Measurements from ENCODE around the gene SPG7.
A peak's percentile ranks its signal among the peaks of the same experiment; 100 is the strongest.

The SPG7 gene

GRCh38 chr16:89547291-89547690 is 39.1 kb downstream of the SPG7 start:
- DNase-seq (ENCODE audit: low read depth), result no peak

DNA sequence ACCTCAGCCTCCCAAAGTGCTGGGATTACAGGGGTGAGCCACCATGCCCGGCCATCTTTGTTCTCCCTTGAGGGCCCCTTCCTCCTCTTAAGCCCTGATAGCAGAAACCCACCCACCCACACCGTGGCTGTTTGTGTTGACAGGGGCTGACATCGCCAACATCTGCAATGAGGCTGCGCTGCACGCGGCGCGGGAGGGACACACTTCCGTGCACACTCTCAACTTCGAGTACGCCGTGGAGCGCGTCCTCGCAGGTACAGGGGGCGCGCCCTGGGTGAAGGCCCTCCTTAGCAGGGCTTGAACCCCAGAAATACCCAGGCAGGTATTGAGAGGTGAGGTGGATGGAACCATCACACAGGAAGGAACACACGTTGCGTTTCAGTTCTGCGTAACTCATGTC is 39.7 kb downstream of the SPG7 start:
- no peak for DNase-seq (ENCODE audit: low read depth)

GRCh38 chr16:89548344-89549006 is 40.3 kb downstream of the SPG7 start:
- DNase-seq (ENCODE audit: low read depth), result no peak

DNA sequence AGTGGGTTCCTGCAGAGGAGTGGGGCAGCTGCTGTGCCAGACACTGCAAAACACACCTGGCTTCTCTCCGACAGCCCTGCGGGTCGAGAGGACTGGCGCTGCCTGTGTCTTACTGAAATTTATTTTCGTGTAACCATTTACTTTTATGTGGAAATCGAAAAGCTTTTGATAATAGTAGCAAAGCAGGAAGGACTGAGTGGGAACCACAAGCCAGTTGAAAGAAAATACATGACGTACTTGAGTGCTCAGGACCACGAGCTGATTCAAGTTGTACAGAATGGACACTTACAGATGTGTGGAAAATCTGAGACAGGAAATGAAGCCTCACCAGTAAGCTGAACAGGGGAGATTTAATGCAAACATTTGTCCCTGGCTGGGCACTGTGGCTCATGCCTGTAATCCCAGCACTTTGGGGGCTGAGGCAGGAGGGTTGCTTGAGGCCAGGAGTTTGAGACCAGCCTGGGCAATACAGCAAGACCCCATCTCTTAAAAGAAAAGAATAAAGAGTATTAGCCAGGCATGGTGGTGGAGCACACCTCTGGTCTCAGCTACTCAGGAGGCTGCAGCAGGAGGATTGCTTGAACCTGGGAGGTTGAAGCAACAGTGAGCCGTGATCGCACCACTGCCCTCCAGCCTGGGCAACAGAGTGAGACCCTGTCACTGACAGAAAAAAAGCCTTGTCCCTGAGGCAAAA is 41.0 kb downstream of the SPG7 start:
- DNase-seq (ENCODE audit: low read depth), result no peak

DNA sequence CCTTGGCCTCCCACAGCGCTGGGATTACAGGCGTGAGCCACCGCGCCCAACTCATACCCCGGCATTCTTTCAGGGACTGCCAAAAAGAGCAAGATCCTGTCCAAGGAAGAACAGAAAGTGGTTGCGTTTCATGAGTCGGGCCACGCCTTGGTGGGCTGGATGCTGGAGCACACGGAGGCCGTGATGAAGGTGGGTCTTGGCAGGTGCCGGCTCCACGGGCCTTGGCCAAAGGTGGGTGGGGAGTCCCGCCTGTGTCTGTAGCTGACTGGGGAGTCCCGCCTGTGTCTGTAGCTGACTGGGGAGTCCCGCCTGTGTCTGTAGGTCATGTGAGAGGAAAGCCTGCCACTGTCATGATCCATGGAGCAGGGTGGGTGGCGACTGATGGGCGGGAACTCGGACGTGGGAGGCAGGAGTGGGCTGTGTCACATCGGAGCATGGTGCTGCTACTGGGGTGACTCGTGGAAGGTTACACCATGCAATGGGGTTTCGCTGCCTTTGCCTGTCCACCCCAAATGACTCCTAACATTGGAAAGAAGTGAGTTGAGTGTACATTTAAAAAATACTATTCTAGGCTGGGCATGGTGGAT is 42.3 kb downstream of the SPG7 start:
- DNase-seq (ENCODE audit: low read depth), result no peak

- DNase-seq (ENCODE audit: low read depth), result no peak
Observed at GRCh38 chr16:89552329-89552728, 44.1 kb downstream of the SPG7 start.

- DNase-seq (ENCODE audit: low read depth), result no peak
Observed at GRCh38 chr16:89552913-89553312, 44.7 kb downstream of the SPG7 start.

DNA sequence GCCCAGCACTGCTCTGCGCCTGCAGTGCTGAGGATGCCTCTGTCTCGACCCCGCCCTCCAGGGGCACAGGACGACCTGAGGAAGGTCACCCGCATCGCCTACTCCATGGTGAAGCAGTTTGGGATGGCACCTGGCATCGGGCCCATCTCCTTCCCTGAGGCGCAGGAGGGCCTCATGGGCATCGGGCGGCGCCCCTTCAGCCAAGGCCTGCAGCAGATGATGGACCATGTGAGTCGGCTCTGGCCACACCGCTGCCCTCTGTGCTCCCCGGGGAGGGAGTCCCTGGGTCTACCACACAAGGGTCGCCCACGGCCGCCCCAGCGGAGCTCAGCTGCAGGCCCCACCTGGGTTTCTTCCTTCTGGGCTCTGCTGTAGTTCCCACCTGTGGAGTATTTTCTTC is 45.5 kb downstream of the SPG7 start:
- DNase-seq (ENCODE audit: low read depth), result no peak

DNA sequence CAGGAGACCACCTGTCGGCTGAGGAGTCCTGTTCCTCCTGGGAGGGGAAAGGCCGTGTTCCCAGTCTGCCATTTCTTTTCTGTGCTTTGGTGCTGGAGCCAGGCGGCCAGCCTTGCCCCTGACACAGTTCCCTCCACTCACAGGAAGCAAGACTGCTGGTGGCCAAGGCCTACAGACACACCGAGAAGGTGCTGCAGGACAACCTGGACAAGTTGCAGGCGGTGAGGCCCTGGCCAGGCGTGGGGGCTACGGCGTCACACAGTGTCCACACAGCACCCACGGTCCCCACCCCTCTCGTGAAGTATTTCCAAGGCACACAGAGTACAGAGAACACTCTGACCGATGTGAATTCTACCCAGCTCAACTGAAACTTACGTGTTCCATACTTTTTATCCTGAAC is 46.1 kb downstream of the SPG7 start:
- DNase-seq (ENCODE audit: low read depth), result no peak

GRCh38 chr16:89555265-89555664 is 47.1 kb downstream of the SPG7 start:
- DNase-seq (ENCODE audit: low read depth), result no peak

DNA sequence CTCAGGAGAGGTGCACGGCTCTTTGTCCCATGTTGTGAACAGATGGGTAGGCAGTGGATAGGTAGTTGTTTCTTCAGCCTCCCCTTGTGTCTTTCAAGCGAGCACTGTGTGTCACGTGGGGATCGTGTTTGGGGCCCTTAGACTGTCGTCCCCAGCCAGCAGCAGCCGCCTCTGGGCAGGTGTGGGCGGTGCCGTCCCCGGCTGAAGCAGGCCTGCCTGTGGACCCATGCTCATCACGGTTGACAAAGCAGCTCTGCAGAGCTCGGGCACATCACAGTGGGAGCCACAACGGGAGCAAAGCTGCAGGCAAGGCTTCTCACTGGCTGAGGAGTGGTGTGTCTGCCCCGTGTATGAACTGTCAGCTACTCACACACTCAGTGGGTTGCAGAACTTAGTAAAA is 47.6 kb downstream of the SPG7 start:
- DNase-seq (ENCODE audit: low read depth), result no peak

- DNase-seq (ENCODE audit: low read depth), result no peak
Observed at GRCh38 chr16:89556750-89557689, 48.8 kb downstream of the SPG7 start.

- DNase-seq (ENCODE audit: low read depth), result no peak
Observed at GRCh38 chr16:89557690-89558490, 49.7 kb downstream of the SPG7 start.

DNA sequence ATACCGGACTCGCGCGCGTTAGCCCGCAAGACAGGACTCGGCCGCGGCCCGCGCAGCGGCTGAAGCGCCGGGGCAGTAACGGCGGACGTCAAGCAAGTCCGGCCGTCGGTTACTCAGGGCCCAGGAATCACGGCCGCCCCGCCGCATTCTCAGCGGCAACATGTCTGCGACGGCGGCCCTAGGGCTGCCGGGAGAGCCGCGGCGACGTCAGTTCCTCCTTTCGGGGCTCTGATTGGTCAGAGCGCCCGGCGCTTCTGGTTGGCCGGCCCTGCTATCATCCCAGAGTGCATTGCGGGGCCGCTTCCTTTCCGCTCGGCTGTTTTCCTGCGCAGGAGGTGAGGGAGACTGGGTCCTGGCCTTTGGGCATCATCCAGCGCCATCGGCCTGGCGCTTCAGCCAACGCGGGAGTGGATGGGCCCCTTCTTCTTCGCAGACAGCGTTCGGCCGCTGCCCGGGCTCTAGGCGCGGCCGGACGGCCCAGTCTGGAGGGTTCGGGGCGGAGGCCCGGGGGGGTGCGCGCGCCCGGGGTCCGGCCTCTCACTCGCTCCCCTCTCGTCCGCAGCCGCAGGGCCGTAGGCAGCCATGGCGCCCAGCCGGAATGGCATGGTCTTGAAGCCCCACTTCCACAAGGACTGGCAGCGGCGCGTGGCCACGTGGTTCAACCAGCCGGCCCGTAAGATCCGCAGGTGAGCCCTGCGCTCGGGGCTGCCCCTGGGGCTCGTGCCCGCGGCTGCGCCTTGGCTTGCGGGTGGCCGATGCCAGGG is 52.4 kb downstream of the SPG7 start, which contains the start of gene RPL13:
TSS of gene RPL13 (plus strand) at position 305 of the 764 bp plus-strand sequence. CDS start at position 583, 278 bp downstream.
- peak; percentile 90 for DNase-seq (ENCODE audit: low read depth)

DNA sequence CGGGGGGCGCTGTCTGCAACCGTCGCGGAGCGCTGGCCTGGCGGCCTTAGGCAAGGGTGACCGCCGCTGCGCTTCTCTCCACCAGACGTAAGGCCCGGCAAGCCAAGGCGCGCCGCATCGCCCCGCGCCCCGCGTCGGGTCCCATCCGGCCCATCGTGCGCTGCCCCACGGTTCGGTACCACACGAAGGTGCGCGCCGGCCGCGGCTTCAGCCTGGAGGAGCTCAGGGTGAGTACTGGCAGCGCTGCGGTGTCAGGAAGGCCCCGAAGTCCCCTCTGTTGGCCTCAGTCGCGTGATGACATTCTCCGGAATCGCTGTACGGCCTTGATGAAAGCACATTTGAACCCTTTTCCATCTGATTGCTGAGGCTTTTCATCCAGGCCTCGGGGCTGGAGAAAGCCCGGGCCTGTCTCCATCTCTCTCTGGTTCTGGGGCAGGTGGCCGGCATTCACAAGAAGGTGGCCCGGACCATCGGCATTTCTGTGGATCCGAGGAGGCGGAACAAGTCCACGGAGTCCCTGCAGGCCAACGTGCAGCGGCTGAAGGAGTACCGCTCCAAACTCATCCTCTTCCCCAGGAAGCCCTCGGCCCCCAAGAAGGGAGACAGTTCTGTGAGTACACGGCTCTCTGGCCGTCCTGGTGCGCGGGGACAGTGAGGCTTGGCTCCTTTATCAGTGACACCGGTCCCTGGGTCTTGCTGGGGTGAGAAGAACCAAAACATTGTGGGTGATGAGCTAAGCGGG is 53.1 kb downstream of the SPG7 start:
- DNase-seq (ENCODE audit: low read depth), result no peak

DNA sequence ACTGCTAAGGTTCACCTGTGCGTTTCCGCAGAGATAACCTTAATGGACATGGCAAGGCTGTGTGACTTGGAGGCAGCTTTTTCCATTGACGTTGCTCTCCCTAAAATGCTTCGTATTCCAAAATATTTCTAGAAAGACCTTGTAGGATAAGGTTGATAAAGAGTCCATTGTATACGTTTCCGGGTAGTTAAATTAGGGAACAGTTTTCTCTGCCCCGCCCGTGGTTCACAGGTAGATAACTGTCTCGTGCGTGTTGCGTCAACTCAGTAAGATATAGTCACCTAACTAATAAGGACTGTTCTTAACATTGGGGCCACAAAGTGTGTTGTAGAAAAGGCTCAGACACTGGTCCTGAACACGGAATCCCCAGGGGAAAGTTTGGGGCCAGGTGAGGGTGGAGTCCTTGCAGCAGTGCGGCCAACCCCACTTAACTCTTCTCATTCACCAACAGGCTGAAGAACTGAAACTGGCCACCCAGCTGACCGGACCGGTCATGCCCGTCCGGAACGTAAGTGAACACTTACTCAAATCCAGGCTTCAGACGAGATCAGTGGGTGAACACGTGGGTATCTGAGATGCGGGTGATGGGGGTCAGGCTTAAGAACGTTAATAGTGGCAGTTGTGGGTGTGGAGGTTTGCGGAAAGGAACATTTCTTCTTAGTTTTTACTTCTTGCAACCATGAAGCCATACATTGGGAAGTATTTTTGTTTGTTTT is 53.8 kb downstream of the SPG7 start:
- no peak for DNase-seq (ENCODE audit: low read depth)

GRCh38 chr16:89562939-89563338 is 54.7 kb downstream of the SPG7 start:
- no peak for DNase-seq (ENCODE audit: low read depth)

DNA sequence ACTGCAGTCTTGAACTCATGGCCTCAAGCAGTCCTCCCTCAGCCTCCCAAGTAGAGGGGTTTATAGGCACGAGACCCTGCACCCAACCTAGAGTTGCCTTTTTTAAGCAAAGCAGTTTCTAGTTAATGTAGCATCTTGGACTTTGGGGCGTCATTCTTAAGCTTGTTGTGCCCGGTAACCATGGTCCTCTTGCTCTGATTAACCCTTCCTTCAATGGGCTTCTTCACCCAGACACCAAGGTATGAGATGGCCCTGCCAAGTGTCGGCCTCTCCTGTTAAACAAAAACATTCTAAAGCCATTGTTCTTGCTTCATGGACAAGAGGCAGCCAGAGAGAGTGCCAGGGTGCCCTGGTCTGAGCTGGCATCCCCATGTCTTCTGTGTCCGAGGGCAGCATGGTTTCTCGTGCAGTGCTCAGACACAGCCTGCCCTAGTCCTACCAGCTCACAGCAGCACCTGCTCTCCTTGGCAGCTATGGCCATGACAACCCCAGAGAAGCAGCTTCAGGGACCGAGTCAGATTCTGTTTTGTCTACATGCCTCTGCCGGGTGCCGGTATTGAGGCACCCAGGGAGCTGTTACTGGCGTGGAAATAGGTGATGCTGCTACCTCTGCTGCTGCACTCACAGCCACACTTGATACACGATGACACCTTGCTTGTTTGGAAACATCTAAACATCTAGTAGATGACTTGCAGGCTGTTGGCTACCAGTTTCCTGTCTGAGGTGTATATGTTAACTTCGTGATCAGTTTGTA is 55.6 kb downstream of the SPG7 start:
- no peak for DNase-seq (ENCODE audit: low read depth)
